ENCODE measurements around the gene ZNF484.

ZNF484 gene

DNA sequence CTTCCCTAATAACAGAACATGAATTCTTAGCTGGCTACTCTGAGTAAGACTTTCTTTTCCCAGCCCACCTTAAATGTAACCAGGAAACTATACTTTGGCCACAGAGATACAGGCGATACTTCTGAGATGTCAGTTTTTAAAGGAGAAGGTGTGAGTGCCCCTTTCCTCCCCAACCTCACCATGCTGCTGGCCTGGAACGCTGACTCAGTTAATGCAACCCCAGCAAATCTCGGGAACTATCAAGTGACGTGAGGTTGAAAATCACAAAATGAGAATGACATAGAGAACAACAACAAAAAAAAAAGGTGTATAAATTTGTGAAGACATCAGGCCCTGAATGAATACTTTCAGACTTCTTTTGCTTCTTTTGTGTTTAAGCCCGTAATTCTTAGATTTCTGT, 13.7 kb downstream of the ZNF484 start:
- no peak overlapping the region for H3K27ac ChIP-seq (replicated peaks)
- no peak overlapping the region for H3K4me3 ChIP-seq (replicated peaks; ENCODE audit: insufficient read depth, low read length)
- TF ChIP-seq, protein P1, sequence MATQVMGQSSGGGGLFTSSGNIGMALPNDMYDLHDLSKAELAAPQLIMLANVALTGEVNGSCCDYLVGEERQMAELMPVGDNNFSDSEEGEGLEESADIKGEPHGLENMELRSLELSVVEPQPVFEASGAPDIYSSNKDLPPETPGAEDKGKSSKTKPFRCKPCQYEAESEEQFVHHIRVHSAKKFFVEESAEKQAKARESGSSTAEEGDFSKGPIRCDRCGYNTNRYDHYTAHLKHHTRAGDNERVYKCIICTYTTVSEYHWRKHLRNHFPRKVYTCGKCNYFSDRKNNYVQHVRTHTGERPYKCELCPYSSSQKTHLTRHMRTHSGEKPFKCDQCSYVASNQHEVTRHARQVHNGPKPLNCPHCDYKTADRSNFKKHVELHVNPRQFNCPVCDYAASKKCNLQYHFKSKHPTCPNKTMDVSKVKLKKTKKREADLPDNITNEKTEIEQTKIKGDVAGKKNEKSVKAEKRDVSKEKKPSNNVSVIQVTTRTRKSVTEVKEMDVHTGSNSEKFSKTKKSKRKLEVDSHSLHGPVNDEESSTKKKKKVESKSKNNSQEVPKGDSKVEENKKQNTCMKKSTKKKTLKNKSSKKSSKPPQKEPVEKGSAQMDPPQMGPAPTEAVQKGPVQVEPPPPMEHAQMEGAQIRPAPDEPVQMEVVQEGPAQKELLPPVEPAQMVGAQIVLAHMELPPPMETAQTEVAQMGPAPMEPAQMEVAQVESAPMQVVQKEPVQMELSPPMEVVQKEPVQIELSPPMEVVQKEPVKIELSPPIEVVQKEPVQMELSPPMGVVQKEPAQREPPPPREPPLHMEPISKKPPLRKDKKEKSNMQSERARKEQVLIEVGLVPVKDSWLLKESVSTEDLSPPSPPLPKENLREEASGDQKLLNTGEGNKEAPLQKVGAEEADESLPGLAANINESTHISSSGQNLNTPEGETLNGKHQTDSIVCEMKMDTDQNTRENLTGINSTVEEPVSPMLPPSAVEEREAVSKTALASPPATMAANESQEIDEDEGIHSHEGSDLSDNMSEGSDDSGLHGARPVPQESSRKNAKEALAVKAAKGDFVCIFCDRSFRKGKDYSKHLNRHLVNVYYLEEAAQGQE (IDR thresholded peaks at IDR 0.05; ENCODE audit: insufficient replicate concordance, low read depth): no peak
- TF ChIP-seq SPI1 (IDR thresholded peaks at IDR 0.05; ENCODE audit: borderline replicate concordance, low read depth) (no peak), GABPA (IDR thresholded peaks at IDR 0.05; ENCODE audit: low read depth) (no peak), POLR2AphosphoS5 (IDR thresholded peaks at IDR 0.05; ENCODE audit: low read depth) (no peak)
- TF ChIP-seq, protein P2, sequence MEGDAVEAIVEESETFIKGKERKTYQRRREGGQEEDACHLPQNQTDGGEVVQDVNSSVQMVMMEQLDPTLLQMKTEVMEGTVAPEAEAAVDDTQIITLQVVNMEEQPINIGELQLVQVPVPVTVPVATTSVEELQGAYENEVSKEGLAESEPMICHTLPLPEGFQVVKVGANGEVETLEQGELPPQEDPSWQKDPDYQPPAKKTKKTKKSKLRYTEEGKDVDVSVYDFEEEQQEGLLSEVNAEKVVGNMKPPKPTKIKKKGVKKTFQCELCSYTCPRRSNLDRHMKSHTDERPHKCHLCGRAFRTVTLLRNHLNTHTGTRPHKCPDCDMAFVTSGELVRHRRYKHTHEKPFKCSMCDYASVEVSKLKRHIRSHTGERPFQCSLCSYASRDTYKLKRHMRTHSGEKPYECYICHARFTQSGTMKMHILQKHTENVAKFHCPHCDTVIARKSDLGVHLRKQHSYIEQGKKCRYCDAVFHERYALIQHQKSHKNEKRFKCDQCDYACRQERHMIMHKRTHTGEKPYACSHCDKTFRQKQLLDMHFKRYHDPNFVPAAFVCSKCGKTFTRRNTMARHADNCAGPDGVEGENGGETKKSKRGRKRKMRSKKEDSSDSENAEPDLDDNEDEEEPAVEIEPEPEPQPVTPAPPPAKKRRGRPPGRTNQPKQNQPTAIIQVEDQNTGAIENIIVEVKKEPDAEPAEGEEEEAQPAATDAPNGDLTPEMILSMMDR (IDR thresholded peaks at IDR 0.05; ENCODE audit: insufficient read depth, low read length): no peak
- H3K27me3 ChIP-seq (ENCODE audit: insufficient read depth, poor library complexity, severe bottlenecking): no peaks in the 10 kb centered on the region
- DNase-seq (ENCODE audit: low read depth in 1 of 2, low spot score in 1 of 2): no peak

DNA sequence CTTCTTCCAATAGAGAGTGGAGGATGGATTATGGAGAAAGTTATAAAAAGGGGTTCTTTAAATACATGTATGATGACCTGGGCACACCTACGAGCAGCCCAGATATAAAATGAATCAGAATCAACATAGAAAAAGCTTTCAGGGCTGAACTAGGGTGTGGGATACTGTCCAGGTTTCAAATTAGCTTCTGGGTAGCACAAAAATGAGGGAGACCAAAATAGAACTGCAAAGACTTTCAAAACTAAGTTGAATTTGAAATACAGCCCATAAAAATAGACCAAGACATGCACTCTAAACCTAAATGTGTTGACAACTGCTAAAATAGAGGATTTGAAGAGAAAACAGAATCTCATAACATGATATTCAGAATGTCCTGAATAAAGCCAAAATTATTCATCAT, 17.0 kb downstream of the ZNF484 start:
- TF ChIP-seq, protein P2 (IDR thresholded peaks at IDR 0.05; ENCODE audit: insufficient read depth, low read length): no peak
- no peak for TF ChIP-seq GABPA (IDR thresholded peaks at IDR 0.05; ENCODE audit: low read depth)
- TF ChIP-seq, protein P1 (IDR thresholded peaks at IDR 0.05; ENCODE audit: insufficient replicate concordance, low read depth): no peak
- no peak for TF ChIP-seq SPI1 (IDR thresholded peaks at IDR 0.05; ENCODE audit: borderline replicate concordance, low read depth)
- no peak for TF ChIP-seq POLR2AphosphoS5 (IDR thresholded peaks at IDR 0.05; ENCODE audit: low read depth)
- no peak for DNase-seq (ENCODE audit: low read depth in 1 of 2, low spot score in 1 of 2)
- no peak overlapping the region for H3K4me3 ChIP-seq (replicated peaks; ENCODE audit: insufficient read depth, low read length)

DNA sequence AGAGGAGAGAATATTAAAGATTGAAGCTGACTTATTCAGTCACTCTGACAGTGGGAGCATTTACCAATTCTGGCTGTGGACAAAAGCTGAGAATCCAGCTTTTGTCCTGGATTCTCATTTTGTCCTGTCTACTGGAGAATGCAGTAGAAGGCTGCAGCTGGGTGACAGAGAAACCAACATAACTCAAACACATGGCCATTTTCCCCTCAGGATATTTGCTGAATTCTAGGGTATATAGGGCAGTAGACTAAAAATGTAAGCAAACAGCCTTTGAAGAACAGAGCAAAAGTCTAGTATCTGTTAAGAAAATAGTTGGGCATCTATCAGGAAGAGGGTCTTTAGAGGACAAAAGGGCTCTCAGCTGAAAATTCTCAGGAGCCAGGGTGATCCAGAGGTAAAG, 20.6 kb downstream of the ZNF484 start:
- Histone ChIP-seq H3K27ac (replicated peaks) (no peak overlapping the region), H3K27me3 (ENCODE audit: insufficient read depth, poor library complexity, severe bottlenecking) (no peaks in the 10 kb centered on the region), H3K4me3 (replicated peaks; ENCODE audit: insufficient read depth, low read length) (no peak overlapping the region)
- DNase-seq (ENCODE audit: low read depth in 1 of 2, low spot score in 1 of 2): no peak
- TF ChIP-seq SPI1 (IDR thresholded peaks at IDR 0.05; ENCODE audit: borderline replicate concordance, low read depth) (no peak), GABPA (IDR thresholded peaks at IDR 0.05; ENCODE audit: low read depth) (no peak)
- TF ChIP-seq, protein P1 (IDR thresholded peaks at IDR 0.05; ENCODE audit: insufficient replicate concordance, low read depth): no peak

More for the DNA sequence above, 17.0 kb downstream of the ZNF484 start:
- H3K27me3 ChIP-seq (ENCODE audit: insufficient read depth, poor library complexity, severe bottlenecking): no peaks in the 10 kb centered on the region
- H3K27ac ChIP-seq (replicated peaks): no peak overlapping the region

Data from HL-60 (cell line).